GM21526 (cell line): ENCODE results near the gene ATXN7.

Experiments used
- ATAC-seq: cut with Tn5 transposase; IDR thresholded peaks from one replicate; pipeline ENCODE4 v1.9.1; 2021; ENCODE audit warnings: moderate library complexity; ENCODE audit not compliant: unreplicated experiment, low FRiP score

The ATXN7 gene

DNA sequence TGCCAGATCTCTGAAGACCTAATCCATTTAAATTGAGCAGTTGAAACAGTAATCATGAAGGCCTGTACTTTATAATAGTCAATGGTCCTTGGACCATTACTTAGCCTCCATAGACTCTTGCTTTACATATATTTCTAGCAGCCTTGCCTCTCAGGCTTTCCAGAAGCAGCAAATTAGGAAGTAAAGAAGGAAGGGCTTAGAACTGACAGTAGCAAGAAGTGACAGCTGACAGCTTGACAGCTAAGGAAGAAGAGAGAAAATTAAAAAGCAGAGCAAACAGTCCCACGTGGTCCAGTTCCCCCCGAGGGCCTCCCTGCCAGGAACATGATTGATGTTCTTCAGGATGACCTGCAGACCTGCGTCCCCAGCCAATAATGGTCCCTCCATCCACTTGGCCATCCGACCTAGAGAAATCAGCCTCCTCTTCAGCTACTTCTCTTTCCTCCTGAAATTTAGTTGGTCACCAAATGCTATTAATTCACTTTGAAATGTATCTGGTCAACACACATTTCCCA, 174.6 kb downstream of the ATXN7 start:
- no peak for ATAC-seq

DNA sequence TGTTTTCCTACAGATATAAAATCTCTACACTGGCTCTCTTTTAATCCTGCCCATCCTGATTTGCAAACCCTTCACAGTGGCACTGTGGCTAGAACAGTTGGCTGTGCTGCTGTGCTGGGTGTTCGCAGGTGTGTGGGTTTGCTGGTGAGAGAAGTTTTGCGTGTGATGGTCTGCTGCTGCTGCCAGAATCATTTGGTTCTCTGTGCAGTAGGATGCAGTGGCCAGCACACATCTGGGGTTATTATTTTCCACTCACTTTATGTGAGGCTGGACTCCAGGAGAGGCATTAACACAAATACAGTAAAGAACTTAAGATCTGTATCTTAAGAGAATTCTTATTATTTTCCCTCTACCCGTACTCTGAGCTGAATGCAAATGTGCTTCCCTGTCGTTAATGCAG, 175.7 kb downstream of the ATXN7 start:
- no peak for ATAC-seq

DNA sequence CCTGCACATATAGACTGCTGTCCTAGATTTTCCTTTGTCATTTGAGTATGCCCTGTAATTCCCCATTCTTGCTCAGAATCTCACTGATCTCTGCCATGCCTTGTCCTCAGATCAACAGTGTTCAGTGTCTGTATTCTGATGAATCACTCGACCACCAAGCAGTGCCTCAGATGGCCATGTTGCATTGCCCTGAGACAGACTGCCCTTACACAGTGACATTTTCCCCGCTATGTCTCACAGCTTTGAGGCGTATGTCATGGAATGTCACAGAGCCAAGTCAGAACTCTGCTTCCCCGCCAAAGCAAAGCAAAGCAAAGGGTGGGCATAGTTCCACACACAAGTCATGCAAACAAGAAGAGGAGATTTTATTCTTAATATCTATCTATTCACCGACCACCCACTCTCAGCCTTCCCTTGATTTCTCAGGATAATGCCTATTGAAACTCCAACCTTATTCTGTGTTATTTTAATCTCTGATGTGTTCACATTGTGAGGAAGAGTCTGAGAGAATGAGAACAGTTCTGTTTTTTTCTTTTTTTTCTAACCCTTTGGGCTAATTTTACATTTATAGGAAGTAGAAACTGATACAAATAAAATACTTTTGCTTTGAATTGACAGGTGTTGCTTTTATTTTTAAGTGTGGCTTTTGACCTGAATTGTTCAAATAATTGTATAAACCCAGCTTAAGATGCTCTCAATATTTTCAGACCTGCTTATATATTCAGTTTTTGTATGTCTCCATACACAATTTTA, 176.5 kb downstream of the ATXN7 start:
- no peak for ATAC-seq

DNA sequence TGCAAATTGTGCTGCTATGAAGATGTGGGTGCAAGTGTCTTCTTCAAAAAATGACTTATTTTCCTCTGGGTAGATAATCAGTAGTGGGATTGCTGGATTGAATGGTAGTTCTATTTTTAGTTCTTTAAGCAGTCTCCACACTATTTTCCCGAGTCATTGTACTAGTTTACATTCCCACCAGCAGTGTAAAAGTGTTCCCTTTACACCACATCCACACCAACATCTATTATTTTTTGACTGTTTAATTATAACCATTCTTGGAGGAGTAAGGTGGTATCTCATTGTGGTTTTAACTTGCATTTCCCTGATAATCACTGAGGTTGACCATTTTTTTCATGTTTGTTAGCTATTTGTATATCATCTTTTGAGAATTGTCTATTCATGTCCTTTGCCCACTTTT, 179.3 kb downstream of the ATXN7 start:
- no peak for ATAC-seq

DNA sequence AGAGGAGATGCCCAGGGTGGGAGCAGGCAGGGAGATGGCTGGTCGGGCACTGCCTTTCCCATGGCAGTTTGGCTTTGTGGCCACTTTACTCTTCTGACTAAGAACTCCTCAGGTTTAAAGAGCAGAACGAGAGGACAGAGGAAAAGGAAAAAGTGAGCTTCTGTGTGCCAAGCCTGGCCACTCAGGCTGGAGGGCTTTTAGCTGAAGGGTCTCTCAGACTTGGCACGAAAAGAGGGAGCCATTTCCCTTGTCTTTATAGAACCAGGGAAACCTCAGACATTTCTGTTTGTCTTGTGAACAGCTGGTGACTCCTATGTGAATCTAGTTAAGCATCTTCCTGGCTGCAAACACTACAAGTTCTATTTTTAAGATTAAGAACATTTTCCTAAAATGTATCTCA, 182.9 kb downstream of the ATXN7 start:
- ATAC-seq, result no peak

DNA sequence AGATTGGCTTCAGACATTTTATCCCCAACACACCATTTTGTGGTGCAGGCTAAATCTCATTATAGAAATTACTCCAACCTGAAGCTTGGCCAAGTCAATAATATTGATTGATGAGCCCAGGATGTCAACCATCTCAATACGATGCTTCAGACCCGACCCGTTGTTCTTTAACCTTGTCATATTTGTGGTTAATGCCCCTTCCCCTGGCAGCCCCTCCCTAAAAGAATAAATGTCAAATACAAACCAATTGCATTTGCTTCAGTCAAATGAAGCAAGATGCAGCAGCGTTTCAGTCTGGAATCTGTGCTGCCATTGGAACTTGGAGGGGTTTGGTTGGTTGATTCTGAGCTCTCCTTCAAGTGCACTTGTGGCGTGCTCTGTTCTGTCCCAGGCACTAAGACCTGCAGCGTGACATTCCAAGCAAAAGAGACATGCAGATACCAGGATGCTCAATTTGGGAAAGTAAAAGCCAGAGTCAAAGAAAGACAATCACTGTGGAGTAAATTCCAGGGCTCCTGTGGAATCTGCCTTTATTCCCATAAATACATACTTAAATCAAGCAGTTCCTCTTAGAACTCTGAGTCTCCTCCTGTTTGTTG, 183.4 kb downstream of the ATXN7 start:
- ATAC-seq, result no peak

DNA sequence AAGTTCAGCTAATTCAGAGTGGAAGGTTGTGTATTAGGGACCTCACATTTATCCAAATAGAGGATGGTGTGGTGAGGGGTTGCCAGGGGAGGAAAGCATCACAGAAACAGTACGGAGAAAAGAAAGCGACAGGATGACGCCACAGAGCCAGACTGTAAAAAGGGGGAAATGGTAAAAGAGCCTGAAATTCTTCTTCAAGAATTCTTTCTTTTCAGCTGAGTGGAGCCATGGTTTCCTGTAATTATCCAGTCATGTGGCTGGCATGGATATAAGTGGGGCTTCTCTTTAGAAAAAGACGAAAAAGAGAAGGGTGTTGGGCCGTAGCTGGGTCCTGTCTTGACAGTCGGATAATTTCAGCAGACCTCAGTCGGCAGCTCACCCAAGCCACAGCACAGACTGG, 184.1 kb downstream of the ATXN7 start:
- ATAC-seq, result no peak

DNA sequence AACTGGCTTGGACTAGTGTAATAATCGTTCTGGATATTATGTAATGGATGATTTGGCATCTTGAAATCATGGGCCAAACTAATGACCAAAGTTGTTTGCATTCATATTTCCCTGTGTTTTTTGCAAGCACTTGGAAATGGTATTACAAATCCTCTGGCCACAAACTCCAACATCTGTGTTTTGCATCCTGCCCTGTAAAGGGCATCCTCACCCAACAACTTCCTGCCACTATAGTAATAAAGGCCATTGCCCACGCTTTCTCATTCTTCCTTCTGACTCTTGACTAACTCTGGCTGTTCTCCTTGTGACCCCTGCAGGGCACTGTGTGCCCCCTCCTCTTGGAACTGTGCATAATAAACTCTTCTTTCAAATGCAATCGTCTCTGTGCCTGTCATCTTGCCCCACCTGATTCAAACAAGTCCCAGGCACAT, 185.0 kb downstream of the ATXN7 start:
- no peak for ATAC-seq

DNA sequence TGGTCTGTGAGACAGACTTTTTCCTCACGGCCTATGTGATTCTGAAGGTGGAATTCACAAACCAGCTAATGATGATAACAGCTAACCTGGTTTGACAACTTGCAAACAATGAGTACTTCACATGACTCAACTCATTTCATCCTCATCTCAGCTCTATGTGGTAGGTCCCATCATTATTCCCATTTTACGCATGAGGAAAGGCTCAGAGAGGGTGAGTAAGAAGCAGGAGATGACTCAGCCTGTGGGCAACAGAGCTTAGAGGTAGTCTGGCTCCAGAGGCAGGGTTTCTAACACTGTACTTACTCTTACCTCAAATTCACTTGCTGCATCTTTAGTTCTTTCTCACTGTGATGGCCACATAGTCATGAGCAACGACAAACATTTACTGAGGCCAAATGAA, 185.5 kb downstream of the ATXN7 start:
- no peak for ATAC-seq

DNA sequence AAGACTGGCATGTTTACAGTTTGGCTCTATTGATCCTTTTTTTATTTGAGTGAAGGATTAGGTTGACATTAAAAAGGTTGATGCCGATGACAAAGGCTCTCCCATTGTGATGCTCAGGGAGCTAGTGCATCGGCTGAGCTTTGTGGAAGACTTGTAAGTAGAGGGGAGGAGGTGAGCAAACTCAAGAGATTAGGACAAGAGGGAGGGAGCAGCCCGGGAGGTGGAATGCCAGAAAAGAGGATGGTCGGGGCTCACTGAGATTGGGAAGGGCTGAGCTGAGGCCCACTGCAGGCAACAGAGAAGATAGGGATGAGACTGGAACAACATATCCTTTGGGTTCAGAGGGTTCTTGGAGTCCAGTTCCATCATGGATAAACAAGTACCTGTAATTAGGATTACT, 186.2 kb downstream of the ATXN7 start:
- ATAC-seq, result no peak
